Lower lobe of right lung (tissue), 2 donors: ENCODE measurements around the gene MAP3K14. TPM values are rescaled to one million over a fixed set of nuclear protein-coding genes. Genes with fewer than 3 reads are reported as not detected.

Experiments used
- ATAC-seq, 2 donors: fragments of 200-7000 bp; cut with Tn5 transposase; one replicate each; pipeline ENCODE4 v1.9.1; 2020 to 2022; ENCODE audit warnings: mild to moderate bottlenecking in 2 of 2, moderate library complexity in 2 of 2
- DNase-seq: peaks from one replicate; pipeline ENCODE4 v3.0.0-alpha.2; 2020
- H3K27ac ChIP-seq: fragments of 200-600 bp; one replicate; pipeline ENCODE4 v1.8.0; 2022
- H3K27me3 ChIP-seq: fragments of 200-600 bp; one replicate; pipeline ENCODE4 v1.8.0; 2022; ENCODE audit warnings: low read depth
- H3K36me3 ChIP-seq: fragments of 200-600 bp; one replicate; pipeline ENCODE4 v1.8.0; 2022; ENCODE audit warnings: mild to moderate bottlenecking
- H3K4me1 ChIP-seq: fragments of 200-600 bp; one replicate; pipeline ENCODE4 v1.8.0; 2022
- H3K4me3 ChIP-seq: fragments of 200-600 bp; one replicate; pipeline ENCODE4 v1.8.0; 2022; ENCODE audit warnings: mild to moderate bottlenecking
- H3K9me3 ChIP-seq: fragments of 200-600 bp; one replicate; pipeline ENCODE4 v1.8.0; 2022
- intact Hi-C: fragments of 100-400 bp; cut with DNase I; formaldehyde crosslinking; loops from one replicate; pipeline ENCODE4 v1.11.0; 2022
- total RNA-seq: library from RNA; stranded (reverse); fragmentation: NEBNext Ultra II Directional; extraction: Animal tissue kit (Norgen Biotek cat#: 25700); gene quantifications from one replicate; pipeline ENCODE4 v1.2.1, GENCODE V29; 2021
- TF ChIP-seq, protein P1 (sequence below): fragments of 200-600 bp; IDR thresholded peaks from one replicate; pipeline ENCODE4 v1.8.0; 2022; ENCODE audit warnings: antibody characterized with exemption, mild to moderate bottlenecking
- donor health status: DM: no; HTN: yes; CAD: no; lungs with severe emphysema.

The MAP3K14 gene
- total RNA-seq, 1 donor from 2014 or later, result 9.3 TPM

DNA sequence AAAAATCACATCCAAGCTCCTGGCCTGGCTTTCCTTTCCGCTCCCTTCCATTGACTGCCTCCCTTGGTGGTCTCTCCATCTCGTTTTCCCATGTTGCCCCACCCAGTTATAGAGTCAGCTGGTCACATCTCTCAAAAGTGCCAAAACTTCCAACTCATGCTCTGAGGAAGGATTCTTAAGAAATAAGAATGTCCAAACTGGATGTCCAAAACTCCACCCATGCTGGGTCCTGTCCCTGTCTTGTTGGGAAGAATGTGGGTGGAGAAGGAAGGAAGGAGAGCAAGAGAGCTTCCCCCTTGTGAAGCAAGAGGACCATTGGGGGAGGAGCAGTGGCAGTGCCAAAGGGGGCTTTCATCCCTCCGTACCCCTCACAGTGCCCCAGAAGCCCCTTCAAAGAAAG lies 44.6 kb upstream of the MAP3K14 start:
- TF ChIP-seq, protein P1, sequence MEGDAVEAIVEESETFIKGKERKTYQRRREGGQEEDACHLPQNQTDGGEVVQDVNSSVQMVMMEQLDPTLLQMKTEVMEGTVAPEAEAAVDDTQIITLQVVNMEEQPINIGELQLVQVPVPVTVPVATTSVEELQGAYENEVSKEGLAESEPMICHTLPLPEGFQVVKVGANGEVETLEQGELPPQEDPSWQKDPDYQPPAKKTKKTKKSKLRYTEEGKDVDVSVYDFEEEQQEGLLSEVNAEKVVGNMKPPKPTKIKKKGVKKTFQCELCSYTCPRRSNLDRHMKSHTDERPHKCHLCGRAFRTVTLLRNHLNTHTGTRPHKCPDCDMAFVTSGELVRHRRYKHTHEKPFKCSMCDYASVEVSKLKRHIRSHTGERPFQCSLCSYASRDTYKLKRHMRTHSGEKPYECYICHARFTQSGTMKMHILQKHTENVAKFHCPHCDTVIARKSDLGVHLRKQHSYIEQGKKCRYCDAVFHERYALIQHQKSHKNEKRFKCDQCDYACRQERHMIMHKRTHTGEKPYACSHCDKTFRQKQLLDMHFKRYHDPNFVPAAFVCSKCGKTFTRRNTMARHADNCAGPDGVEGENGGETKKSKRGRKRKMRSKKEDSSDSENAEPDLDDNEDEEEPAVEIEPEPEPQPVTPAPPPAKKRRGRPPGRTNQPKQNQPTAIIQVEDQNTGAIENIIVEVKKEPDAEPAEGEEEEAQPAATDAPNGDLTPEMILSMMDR, result no peak
- H3K27me3 ChIP-seq, result no peaks in the 10 kb centered on the region
- H3K9me3 ChIP-seq, result no peaks in the 10 kb centered on the region
- no peak overlapping the region for H3K27ac ChIP-seq
- no peaks in the 10 kb centered on the region for H3K4me1 ChIP-seq
- no peaks in the 10 kb centered on the region for H3K36me3 ChIP-seq
- no peak for ATAC-seq
- no peak overlapping the region for H3K4me3 ChIP-seq
- intact Hi-C loops, result no loop called here
- DNase-seq, result peak; percentile 1

DNA sequence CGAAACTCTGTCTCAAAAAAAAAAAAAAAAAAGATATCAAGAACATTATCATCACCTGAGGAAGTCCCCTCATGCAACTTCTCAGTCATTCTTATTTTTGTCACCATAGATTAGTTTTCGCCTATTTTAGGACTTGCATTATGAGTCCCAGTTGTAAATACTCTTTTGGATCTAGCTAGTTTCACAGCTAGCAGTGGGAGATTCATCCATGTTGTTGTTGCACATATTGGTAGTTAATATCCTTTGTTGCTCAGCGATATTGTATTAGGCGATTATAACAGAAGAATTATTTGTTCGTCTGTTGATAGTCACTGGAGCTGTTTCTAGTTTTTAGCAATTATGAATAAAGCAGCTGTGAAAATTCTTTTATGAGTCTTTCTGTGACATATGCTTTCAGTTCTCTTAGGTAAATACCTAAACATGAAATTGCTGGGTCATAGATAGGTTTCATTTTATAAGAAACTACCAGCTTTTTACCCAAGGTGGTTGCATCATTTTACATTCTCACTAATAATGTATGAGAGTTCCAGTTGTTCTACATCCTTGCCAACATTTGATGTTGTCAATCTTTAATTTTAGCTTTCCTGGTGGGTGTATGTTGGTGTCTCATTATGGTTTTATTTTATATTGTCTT lies 40.7 kb upstream of the MAP3K14 start:
- H3K27me3 ChIP-seq, result no peaks in the 10 kb centered on the region
- TF ChIP-seq, protein P1, result no peak
- no peaks in the 10 kb centered on the region for H3K36me3 ChIP-seq
- no peak overlapping the region for H3K27ac ChIP-seq
- no peaks in the 10 kb centered on the region for H3K9me3 ChIP-seq
- DNase-seq, result no peak
- no peak overlapping the region for H3K4me3 ChIP-seq
- intact Hi-C loops, result no loop called here
- H3K4me1 ChIP-seq, result no peaks in the 10 kb centered on the region
- no peak for ATAC-seq

DNA sequence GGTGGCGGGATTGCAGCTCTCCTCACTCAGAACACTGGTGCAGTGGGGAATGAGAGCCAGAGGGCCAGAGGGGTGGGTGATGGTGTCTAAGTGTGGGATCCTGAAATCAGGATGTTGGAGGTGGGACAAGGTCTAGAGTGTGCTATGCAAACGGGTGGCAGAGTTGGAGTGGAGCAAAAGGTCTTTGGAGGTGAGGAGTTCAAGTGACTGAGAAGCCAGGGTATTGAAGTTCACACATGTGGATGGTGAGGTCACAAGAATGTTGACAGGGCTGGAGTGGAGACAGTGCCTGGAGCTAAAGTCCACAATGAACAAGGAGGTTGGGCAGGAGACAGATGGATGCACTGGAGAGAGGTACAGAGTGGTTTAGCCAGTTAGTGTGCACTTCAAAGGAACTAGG lies 38.3 kb upstream of the MAP3K14 start:
- no peaks in the 10 kb centered on the region for H3K27me3 ChIP-seq
- H3K36me3 ChIP-seq, result no peaks in the 10 kb centered on the region
- DNase-seq, result no peak
- H3K4me1 ChIP-seq, result no peaks in the 10 kb centered on the region
- intact Hi-C loops, result no loop called here
- TF ChIP-seq, protein P1, result no peak
- H3K9me3 ChIP-seq, result no peaks in the 10 kb centered on the region
- no peak overlapping the region for H3K4me3 ChIP-seq
- ATAC-seq, result no peak
- no peak overlapping the region for H3K27ac ChIP-seq

DNA sequence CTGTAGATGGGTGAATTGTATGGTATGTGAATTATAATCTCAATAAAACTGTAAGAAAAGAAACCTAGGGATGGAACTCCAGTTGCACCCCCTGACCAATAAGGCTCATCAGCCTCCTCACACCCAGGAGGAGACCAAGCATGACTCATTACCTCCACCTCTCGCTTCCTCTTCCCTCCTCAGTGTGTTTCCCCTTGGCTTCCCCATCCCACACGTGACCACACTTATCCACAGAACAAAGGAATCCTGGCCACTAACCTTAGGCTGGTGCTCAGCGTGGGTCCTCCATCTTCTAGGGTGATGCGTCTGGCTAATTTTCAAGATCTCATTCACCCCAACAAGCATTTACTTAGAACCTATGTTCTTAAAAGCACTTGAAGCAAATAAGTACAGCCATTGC lies 36.2 kb upstream of the MAP3K14 start:
- H3K27ac ChIP-seq, result no peak overlapping the region
- H3K9me3 ChIP-seq, result no peaks in the 10 kb centered on the region
- DNase-seq (no peak), ATAC-seq (peak; percentile 53 to 57)
- intact Hi-C loops, result no loop called here
- TF ChIP-seq, protein P1, result no peak
- H3K36me3 ChIP-seq, result no peaks in the 10 kb centered on the region
- H3K4me1 ChIP-seq, result no peaks in the 10 kb centered on the region
- no peaks in the 10 kb centered on the region for H3K27me3 ChIP-seq
- H3K4me3 ChIP-seq, result no peak overlapping the region

DNA sequence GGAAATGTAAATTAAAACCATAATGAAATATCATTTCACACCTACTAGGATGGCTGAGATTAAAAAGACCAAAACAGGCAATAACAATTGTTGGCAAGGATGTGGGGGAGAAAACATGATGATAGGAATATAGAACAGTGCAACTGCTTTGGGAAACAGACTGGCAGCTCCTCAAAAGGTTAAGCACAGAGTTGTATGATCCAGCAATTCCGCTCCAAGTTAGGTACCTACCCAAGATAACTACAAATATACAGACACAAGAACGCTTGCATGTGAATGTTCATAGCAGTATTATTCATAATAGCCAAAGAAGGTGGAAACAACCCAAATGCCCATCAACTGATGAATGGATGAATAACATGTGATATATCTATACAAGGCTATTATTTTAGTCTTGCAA lies 35.0 kb upstream of the MAP3K14 start:
- no peaks in the 10 kb centered on the region for H3K27me3 ChIP-seq
- peaks cover 9% of the 10 kb centered on the region for H3K4me1 ChIP-seq
- H3K4me3 ChIP-seq, result no peak overlapping the region
- ATAC-seq (no peak), DNase-seq (no peak)
- H3K36me3 ChIP-seq, result no peaks in the 10 kb centered on the region
- intact Hi-C loops, result no loop called here
- TF ChIP-seq, protein P1, result no peak
- no peaks in the 10 kb centered on the region for H3K9me3 ChIP-seq
- no peak overlapping the region for H3K27ac ChIP-seq
